ENCODE data around the gene GRM5.

DNA sequence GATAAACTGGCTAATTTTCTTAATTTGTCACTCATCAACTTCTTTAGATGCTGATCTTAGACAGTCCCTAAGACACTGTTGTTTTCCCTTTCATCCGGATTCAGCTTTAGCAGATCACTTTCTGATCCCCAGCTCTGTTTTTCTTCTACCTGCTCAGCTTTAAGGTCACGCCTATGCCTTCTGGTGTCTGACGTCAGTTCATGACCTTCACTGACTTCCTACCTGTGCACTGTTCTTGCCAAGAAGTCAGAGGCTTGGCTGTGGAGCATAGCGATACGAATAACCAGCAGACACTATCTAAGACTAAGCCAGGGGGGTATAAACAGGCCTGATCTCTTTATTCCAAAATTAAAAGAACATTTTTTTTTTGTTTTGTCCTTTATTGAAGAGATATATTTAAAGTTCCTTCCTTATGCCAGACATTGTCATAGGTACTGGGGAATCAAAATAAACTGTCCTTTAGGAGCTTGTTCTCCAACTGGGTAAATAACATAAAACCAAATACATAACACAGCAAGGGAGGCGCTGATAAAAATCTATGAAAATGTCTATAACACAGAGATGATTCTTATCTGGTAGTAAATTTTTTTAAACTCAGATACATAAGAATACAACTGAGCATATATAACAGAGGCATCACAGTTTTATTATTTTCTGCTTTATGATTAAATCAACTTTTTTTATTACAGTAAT is 376.1 kb downstream of the GRM5 start:
- TF ChIP-seq EZH2phosphoT487 (IDR thresholded peaks at IDR 0.05; ENCODE audit: insufficient read depth, low read depth): no peak
- no peak for TF ChIP-seq EZH2 (IDR thresholded peaks at IDR 0.05; ENCODE audit: insufficient read depth, poor library complexity, severe bottlenecking)

All from GM23248 (cell line).